Endometrial microvascular endothelial cells (primary cell): ENCODE data around the gene LCP2. TPM values are rescaled to one million over a fixed set of nuclear protein-coding genes. Genes with fewer than 3 reads are reported as not detected.

Experiments used
- in situ Hi-C: cut with HindIII; loops from 2 replicates; pipeline ENCODE4 v1.10.0; 2017; ENCODE audit warnings: low sequenced_read_pairs, low pct_unique_long_range_greater_than_20kb; ENCODE audit errors: inconsistent ontology term
- total RNA-seq: library from RNA; depleted of rRNA; stranded (reverse); fragments of >200 nt; gene quantifications from one replicate; pipeline ENCODE4 v1.2.3, GENCODE V29; 2015; ENCODE audit errors: inconsistent ontology term

Gene LCP2
- total RNA-seq, 1 donor from 2014 or later, result 45.5 TPM

DNA sequence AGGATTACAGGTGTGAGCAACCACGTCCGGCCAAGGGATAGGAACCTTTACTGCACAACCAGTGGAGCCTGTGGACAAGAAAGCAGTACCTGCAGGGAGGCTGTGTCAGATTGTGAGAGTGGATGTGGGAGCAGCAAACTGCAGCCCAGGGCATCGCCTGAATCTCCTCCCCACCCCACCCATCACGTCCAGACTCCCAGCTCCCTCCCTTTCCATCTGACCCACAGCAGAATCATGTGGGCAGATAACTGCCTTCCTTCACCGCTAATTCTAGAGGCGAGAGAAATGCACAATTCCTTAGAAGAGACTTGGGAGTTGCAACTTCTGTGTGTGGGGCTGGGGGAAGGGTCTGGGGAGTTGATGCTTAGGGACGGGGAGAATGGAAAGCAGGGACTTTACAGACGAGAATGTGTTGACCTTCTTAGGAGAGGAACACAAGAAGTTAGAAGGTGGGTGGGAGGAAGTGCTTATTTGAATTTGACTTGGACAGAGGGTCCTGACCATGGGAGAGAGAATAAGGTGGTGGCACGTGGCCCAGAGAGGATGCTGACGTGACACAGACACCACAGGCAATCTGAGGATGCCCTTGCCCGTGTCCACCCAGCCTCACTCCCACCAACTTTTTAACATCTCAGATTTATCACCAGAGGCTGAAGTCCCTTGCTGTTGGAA lies 4.5 kb upstream of the LCP2 start:
- in situ Hi-C loops, result no loop called here

DNA sequence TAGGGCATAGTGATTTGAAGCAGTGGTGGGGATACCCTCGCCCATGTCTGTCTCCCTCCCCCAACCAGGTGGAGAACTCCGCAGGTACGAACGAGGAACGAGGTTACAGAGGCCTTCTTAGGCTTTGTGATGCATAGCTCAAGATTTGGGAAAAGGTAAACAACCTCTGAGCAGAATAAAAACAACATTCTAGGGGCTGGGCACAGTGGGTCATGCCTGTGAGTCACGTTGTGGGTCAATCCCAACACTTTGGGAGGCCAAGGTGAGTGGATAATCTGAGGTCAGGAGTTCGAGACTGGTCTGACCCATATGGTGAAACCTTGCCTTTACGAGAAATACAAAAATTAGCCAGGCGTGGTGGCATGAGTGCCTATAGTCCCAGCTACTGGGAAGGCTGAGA lies 3.6 kb upstream of the LCP2 start:
- in situ Hi-C loops, result no loop called here

DNA sequence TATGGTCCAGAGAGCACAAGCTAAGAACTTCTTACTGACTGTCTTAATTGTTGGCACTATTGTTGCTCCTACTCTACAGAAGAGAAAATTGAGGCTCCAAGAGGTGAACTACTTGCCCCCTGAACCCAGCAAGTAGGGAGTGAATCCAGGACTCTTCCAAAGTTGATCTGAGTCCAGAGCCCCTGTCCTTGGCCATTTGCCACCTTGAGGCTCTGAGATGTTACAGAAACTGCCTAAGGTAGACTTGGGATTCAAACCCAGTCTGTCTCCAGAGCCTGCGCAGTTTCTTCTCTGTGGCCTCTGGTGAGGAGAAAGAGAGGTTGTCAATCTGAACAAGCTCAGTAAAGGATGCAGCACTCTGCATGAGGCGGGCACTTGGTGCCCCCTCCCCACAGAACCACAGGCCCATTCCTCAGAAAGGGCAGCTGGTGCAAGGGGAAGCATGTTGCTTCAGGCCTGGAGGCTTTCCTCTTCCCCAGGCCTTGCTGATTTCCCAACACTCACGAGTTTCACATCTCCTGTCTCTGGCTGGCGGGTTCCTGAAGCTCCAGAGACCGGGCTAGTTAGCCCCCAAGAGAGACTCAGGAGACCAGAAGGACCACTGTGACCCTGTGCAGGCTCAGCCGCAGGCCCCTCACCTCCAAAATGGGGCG lies 2.9 kb upstream of the LCP2 start:
- in situ Hi-C loops, result no loop called here

DNA sequence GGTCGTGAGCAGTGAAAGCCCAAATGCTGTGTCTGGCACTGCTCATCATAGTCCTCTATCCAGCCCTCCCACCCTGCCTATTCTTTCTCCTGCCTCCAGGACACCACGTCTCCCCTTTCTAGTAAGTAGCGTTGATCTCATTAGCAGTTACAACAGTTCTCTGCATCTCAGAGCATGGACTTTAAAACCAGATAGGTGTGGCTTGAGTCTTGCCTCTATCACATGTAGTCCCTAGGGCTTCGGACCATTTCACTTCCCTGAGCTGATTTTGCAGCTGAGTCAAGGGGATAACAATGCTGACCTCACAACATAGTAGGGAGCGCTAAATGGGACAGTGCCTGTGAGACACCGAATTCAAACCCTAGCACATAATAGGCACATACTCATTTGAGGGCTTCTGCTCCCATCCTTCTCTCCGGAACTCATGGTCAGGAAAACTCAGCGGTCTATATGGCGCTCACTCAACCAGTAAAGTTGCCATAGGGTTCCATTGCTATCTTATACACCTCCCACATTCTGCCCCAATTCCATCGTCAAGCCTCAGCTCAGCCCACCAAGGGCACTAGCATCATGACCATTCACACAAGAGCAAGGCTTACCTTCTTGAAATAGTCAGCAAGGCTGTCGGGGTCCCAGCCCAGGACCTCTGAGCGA lies 515 bp downstream of the LCP2 start:
- in situ Hi-C loops, result no loop called here

DNA sequence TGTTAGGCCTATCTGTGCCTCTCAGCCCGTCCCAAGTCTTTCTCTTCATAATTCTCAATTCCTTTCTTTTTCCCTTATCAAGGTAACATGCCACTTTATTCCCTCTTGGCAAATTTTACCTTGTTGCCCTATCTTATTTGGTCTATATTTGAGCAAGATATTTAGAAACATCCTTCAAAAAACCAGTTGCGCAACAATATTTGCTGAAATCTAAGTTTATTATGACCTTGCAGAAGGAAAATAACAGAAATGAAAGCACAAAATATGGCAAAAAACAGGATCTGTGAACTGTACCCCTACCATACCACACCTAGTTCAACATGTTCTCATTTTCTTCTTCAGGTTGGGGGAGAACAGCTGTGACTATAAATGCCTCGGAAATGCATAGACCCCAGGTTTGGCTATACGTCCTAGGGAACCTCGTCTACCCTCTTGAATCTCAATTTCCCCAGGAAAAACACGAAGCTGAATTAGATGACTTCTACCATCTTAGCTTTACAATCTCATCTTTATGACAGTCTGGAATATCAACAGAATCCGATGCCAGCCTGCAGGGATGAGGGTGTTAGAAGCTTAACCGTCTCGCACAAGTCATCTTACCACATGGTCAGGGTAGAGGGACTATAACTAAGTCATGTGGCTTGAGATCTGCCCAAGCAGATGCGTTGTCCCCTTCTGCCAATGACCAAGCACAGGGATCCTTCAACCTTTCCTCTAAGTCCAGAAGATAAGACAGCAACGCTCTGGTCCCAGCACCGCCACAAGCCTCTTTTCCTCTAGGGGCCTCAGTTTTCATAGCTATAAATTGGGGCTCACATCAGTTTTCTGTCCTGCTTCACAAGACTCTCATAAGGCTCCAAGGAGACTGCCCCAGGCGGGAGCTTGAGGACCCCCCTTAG lies 1.3 kb downstream of the LCP2 start:
- in situ Hi-C loops, result no loop called here

DNA sequence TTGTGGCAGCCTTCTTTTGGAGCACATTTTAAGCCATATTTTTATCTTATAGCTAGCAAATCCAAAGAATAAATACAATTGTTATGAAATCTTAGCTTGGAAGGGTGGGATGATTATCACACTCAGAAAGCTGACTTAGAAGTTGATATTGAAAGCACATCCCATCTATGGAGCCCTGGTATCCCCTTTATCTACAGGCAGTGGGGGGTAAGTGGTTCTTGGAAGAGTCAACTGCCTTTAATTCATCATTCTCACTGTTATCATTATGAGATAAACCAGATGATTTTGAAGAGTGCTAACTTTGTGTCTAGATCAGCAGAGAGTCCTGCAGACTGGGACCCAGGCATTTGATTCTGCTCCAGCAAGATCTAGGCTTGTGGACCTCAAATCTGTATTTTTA lies 3.0 kb downstream of the LCP2 start:
- in situ Hi-C loops, result no loop called here

DNA sequence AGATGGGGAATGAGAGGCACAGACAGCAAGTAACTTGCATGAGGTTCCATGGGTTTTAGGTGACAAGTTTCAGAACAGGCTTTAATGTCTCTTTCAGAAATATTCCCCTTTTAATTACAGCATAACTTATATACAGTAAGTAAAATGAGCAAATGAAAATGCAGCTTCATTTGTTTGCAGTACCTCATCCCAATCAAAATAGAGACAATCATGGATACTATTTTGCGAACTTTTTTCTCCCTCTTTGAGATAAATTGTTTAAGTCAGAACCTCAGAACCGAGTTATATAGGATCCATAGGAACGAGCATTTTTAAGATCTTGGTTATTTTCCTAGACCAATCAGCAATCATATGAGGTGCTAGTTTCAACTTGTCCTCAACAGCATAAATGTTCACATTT lies 3.5 kb downstream of the LCP2 start:
- in situ Hi-C loops, result no loop called here

DNA sequence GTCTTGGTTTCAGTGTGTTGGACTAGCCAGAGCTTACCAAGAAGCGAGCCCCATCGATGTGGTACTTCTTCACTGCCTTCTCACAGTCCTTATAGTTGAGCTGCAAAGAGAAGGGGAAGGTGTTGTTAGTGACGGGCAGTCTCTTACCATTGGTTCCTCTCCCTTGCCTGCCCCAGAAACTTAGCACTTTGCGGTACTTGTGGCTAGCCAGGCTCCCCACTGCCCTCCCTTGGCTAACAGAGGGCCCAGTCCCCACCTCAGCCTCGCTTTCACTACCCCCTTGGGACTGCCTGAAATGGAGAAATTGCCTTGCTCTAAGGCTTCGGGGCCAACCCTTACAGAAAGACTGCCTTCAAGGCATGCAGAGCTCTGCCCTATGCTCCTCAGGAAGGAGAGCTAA lies 4.3 kb downstream of the LCP2 start:
- in situ Hi-C loops, result no loop called here

DNA sequence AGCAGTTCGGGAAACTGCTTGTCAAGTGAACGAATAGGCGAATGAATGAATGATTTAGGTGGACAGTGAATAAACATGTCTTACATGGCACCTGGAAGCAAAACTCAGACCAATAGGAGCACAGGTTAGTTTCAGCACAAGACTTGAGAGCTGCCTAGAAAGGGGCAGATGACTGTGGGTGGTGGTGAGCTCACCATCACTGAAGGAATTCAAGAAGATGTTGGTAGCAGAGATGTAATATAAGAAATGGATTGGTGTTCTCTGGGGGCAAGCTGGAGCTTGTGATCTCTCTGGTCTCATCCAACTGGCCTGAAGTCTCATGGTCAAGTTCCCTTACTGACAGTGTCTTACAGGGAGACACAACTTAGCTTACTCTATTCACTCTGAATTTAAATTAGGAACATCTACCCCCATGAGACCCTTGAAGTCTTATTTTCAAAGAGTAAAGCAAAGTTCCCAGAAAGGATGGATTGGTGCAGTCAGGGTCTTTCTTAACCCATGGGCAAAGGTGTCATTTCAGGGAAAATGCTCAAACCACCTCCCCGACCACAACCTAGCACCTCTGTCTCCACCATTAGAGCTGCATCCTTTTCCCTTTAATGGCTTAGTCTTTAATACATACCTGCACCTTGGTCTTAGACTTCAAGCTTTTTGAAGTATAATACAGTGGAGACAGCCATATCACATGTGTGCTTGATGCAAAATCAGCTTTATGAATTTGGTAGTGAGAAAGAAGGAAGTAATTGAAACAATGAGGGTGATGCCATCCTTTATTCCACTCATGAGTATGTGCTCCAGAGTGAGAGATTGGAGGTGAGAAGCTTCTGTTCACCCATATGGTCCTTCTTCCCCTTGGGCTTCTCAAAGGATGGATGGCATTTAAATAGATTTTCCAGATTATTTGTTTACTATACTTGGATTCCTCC lies 5.1 kb downstream of the LCP2 start:
- in situ Hi-C loops, result no loop called here

DNA sequence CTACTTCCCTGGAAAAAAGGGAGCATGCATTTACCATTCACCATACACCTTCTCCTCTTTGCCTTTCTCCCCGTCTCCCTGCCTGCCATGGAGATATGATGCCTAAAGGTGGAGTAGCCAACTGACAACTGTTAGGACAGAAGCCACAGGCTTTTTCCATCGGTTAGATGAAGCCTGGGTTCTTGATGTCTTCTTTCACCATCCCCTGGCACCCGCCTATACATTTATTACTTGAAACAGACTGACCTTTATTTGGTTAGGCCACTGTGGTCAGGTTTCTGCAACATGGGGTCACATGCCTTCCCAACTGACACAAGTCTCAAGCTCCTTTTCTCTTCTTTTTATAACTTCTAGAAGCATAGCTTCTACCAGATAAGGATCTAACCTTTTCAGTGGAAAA lies 7.1 kb downstream of the LCP2 start:
- in situ Hi-C loops, result no loop called here

DNA sequence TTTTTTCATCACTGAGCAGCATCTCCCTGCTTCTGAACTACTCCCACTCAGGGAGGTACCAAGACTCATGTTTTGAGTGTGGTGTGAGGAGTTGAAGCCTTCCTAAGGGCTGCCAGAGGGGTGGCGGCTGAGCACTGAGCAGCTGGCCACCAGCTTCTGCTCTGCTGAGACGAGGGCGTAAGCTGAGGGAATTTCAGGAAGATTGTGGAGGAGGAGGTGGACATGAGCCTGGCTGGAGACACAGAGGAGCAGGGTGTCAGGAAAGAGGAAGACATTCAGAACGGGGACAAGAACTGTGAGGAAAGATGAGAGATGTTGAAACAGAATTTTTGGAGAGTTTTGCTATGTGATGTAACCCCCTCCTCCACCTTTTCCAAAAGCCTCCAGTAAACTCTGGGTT lies 7.8 kb downstream of the LCP2 start:
- in situ Hi-C loops, result no loop called here

DNA sequence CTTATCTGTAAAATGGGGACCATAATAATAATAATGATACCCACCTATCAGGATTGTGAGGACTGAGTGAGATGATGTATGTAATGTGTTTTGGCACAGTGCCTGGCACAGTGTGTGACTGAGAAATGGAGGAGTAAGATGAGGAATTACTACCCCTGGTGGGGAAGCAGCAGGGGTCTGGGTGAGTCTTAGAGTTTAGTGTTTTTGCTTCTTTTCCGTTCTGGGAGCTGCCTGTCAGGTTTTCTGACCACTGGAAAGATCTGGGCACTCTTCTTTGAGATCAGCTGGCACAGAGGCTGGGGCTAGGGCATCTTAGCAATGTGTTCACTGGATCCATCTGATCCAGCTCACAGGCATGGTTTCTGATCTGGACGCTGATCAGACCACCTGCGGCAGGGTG lies 8.5 kb downstream of the LCP2 start:
- in situ Hi-C loops, result no loop called here

DNA sequence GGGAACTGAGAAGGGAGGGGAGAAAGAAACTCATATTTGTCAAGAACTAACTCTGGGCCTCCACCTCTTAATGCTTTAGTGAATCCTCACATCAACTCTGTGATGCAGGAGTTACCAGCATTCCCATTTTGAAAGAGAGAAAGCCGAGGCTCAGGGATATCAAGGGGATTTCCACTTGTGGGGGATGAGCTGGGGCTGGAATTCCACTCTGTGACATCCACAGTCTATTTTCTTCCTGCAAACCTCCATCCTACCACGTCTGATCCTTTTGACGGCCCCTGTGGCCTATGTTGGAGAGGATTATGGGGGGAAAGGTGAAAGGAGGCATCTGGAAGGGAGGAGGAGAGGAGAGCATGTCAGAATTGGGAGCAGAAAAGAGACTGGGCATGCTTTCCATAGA lies 9.0 kb downstream of the LCP2 start:
- in situ Hi-C loops, result no loop called here

DNA sequence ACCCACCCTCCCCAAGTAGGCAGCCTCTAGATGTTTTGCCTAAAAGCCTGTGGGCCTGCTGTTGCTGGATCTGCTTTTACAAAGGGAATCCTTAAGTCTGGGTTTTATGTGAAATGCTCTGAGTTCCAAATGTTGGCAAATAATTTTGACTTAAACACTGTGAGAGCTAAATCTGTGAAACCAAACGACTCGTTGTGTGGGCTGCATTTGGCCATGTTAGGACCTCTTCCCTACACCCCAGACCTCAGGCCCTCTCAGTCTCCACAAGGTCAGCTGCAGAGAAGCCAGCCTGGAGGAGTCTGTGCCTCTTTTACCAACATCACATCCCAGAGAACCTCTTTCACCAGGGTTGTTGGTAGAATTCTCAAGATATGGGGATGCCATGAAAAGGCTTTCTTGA lies 9.4 kb downstream of the LCP2 start:
- in situ Hi-C loops, result no loop called here

DNA sequence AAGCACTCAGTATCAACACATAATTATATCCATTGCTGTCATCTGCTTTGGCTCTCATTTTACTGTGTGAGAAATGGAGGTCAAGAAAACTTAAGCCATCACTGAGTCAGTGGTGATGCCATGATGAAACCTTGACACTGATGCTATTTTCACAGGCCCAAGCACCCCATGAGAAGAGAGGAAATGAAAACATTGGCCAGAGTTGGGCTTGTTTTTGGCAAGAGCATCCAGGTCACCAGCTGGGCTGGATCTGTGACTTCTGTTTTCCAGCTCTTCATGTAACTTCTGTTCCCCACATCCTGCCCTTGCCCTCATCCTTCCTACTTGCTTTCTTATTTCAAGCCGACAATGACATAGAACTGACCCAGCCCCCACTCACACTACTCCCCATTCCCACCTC lies 10.0 kb downstream of the LCP2 start:
- in situ Hi-C loops, result no loop called here

DNA sequence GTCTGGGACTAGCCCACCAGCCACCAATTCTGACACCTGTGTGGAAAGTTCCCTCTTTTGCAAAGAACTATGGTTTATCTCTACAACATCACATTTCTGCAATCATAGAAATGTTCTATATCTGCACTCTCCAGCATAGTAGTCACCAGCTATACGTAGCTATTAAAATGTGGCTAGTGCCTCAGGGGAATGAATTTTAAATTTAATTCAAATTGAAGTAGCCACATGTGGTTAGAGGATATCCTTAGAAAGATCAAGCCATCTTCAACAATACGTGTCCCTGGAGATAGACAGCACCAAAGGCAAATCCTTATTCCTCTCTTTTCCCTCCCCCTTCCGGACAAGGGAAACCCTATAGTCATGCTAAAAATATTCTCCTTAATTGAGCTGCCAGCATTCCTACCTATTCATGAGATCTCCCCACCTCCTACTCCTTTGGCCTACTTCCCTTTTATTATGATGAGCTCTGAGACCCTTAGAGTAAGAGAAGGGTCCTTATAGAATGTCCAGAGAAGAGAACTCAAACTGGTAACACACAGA lies 11.1 kb downstream of the LCP2 start:
- in situ Hi-C loops, result no loop called here

DNA sequence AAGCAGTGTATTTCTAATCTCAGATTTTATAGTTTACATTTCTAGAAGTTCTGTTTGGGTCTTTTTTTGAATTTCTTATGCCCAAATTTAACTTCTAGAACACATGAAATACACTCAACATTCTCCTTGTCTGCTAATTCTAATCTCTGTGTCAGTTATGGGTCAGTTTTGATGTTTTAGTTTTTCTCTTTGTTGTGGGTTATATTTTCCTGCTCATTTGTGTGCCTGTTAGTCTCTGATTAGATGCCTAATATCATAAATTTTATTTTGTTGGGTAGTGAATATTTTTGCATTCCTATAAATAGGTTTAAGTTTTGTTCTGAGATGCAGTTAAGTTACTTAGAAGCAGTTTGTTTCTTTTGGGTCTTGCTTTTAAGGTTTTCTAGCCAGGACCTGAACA lies 12.4 kb downstream of the LCP2 start:
- in situ Hi-C loops, result no loop called here

DNA sequence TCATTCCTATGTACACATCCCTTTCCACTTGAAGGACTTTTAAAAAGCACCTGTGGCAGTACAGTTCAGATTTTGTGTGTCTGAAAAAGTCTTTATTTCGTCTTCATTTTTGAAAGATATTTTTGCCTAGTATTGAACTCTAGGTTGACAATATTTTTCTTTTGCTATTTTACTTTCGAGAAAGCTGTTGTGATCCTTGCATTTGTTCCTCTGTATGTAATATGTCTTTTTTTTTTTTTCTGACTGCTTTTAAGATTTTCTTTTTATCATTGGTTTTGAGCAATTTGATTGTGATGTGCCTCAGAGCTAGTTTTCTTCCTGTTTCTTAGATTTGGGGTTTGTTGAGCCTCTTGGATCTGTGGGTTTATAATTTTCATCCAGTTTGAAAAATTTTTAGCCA lies 13.3 kb downstream of the LCP2 start:
- in situ Hi-C loops, result no loop called here
